HepG2 (cell line): ENCODE measurements around the gene RNF38. TPM values are rescaled to one million over a fixed set of nuclear protein-coding genes. Genes with fewer than 3 reads are reported as not detected.

ENCODE experiments used
- ATM ChIP-seq: fragments of 450-650 bp; IDR thresholded peaks from 2 replicates; pipeline ENCODE4 v1.7.1; 2017; ENCODE audit warnings: mild to moderate bottlenecking, borderline replicate concordance
- BCL6 ChIP-seq: IDR thresholded peaks from 2 replicates; pipeline ENCODE4 v1.6.1; 2016; ENCODE audit warnings: missing genetic modification reagents, missing compliant biosample characterization
- GABPB1 ChIP-seq: IDR thresholded peaks from 2 replicates; pipeline ENCODE4 v1.6.1; 2016; ENCODE audit warnings: mild to moderate bottlenecking, missing genetic modification reagents, moderate library complexity, missing compliant biosample characterization
- GATA4 ChIP-seq: sonication (generic); IDR thresholded peaks from 2 replicates; pipeline ENCODE4 v1.6.1; 2016; ENCODE audit warnings: antibody characterized with exemption, low read depth, borderline replicate concordance
- JUN ChIP-seq: sonication (generic); formaldehyde crosslinking; IDR thresholded peaks from 2 replicates; pipeline ENCODE4 v1.4.0; 2020; ENCODE audit warnings: mild to moderate bottlenecking, missing genetic modification reagents
- MXD4 ChIP-seq: IDR thresholded peaks from 2 replicates; pipeline ENCODE4 v1.6.1; 2016; ENCODE audit warnings: mild to moderate bottlenecking, missing biosample characterization, missing genetic modification reagents
- RORA ChIP-seq: sonication (generic); formaldehyde crosslinking; IDR thresholded peaks from 2 replicates; pipeline ENCODE4 v1.5.0; 2020; ENCODE audit warnings: mild to moderate bottlenecking, missing genetic modification reagents, moderate library complexity
- ZBTB10 ChIP-seq: sonication (generic); formaldehyde crosslinking; IDR thresholded peaks from 2 replicates; pipeline ENCODE4 v1.4.0; 2020; ENCODE audit warnings: missing genetic modification reagents, borderline replicate concordance
- ZNF234 ChIP-seq: sonication (generic); formaldehyde crosslinking; conservative IDR thresholded peaks from 2 replicates; pipeline ENCODE4 v1.5.1; 2020; ENCODE audit warnings: mild to moderate bottlenecking, missing genetic modification reagents
- ZNF350 ChIP-seq: sonication (generic); formaldehyde crosslinking; IDR thresholded peaks from 2 replicates; pipeline ENCODE4 v1.4.0; 2020; ENCODE audit warnings: mild to moderate bottlenecking, low read depth, missing genetic modification reagents, borderline replicate concordance
- ZNF737 ChIP-seq: sonication (generic); formaldehyde crosslinking; IDR thresholded peaks from 2 replicates; pipeline ENCODE4 v1.5.0; 2020; ENCODE audit warnings: missing genetic modification reagents, mild to moderate bottlenecking, borderline replicate concordance
- ZNF768 ChIP-seq: sonication (generic); formaldehyde crosslinking; IDR thresholded peaks from 2 replicates; pipeline ENCODE4 v1.4.0; 2020; ENCODE audit warnings: missing genetic modification reagents
- ZNF772 ChIP-seq: sonication (generic); formaldehyde crosslinking; IDR thresholded peaks from 2 replicates; pipeline ENCODE4 v1.5.0; 2020; ENCODE audit warnings: mild to moderate bottlenecking, missing genetic modification reagents
- polyA plus RNA-seq, 8 experiments: library from polyadenylated mRNA; depleted of rRNA in 3 of 8; stranded (reverse) in 7 of 8; unstranded in 1 of 8; fragments of >200 nt; fragmentation: Illumina TruSeq in 4 of 8; extraction: Trizol in 4 of 8; gene quantifications; 2 replicates each; pipeline versions ENCODE4 v1.2.1 to v1.2.3, GENCODE V29; 2011 to 2016; ENCODE audit warnings: low read depth in 4 of 8, missing spikeins in 1 of 8, mixed read lengths in 1 of 8; ENCODE audit not compliant: insufficient read depth in 1 of 8
- total RNA-seq, 5 experiments: library from RNA; depleted of rRNA; stranded (reverse); fragments of >200 nt; fragmentation: Illumina TruSeq; extraction: Trizol; gene quantifications; 2 replicates each; pipeline ENCODE4 v1.2.3, GENCODE V29; 2016; ENCODE audit warnings: low read depth in 1 of 5
- TF ChIP-seq, protein P1 (sequence below): IDR thresholded peaks from 2 replicates; pipeline ENCODE4 v1.6.1; 2018; ENCODE audit warnings: missing genetic modification reagents
- TF ChIP-seq, protein P2 (sequence below): sonication (generic); formaldehyde crosslinking; IDR thresholded peaks from 2 replicates; pipeline ENCODE4 v1.8.1; 2022; ENCODE audit warnings: low read depth, mild to moderate bottlenecking, missing genetic modification reagents
- TF ChIP-seq, protein P3 (sequence below): sonication (generic); formaldehyde crosslinking; IDR thresholded peaks from 2 replicates; pipeline ENCODE4 v1.4.0; 2020; ENCODE audit warnings: missing genetic modification reagents
- TF ChIP-seq, protein P4 (sequence below): sonication (generic); formaldehyde crosslinking; IDR thresholded peaks from 2 replicates; pipeline ENCODE4 v1.9.0; 2021; ENCODE audit warnings: missing genetic modification reagents, borderline replicate concordance
- TF ChIP-seq, protein P5 (sequence below): sonication (generic); formaldehyde crosslinking; conservative IDR thresholded peaks from 2 replicates; pipeline ENCODE4 v1.4.0; 2020; ENCODE audit warnings: missing genetic modification reagents

Gene RNF38
- total and polyA plus RNA-seq, 2 of the 13 experiments (the other 11 are each of a cell fraction or from before 2014, with no cell fraction given), result 9.1 to 32.1 TPM

- TF ChIP-seq ZNF234 (no peak), GABPB1 (no peak), JUN (CRISPR knock-in tag) (no peak), ZBTB10 (CRISPR knock-in tag) (no peak), ATM (no peak), ZNF350 (CRISPR knock-in tag) (no peak), BCL6 (CRISPR knock-in tag) (0 out of 2 replicates have a peak, but pooled peaks have one; percentile 13), MXD4 (no peak), ZNF768 (CRISPR knock-in tag) (no peak), ZNF737 (CRISPR knock-in tag) (no peak), RORA (CRISPR knock-in tag) (no peak), GATA4 (no peak), ZNF772 (CRISPR knock-in tag) (no peak)
- TF ChIP-seq, protein P1, sequence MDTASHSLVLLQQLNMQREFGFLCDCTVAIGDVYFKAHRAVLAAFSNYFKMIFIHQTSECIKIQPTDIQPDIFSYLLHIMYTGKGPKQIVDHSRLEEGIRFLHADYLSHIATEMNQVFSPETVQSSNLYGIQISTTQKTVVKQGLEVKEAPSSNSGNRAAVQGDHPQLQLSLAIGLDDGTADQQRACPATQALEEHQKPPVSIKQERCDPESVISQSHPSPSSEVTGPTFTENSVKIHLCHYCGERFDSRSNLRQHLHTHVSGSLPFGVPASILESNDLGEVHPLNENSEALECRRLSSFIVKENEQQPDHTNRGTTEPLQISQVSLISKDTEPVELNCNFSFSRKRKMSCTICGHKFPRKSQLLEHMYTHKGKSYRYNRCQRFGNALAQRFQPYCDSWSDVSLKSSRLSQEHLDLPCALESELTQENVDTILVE (CRISPR knock-in tag), result no peak
- TF ChIP-seq, protein P2, sequence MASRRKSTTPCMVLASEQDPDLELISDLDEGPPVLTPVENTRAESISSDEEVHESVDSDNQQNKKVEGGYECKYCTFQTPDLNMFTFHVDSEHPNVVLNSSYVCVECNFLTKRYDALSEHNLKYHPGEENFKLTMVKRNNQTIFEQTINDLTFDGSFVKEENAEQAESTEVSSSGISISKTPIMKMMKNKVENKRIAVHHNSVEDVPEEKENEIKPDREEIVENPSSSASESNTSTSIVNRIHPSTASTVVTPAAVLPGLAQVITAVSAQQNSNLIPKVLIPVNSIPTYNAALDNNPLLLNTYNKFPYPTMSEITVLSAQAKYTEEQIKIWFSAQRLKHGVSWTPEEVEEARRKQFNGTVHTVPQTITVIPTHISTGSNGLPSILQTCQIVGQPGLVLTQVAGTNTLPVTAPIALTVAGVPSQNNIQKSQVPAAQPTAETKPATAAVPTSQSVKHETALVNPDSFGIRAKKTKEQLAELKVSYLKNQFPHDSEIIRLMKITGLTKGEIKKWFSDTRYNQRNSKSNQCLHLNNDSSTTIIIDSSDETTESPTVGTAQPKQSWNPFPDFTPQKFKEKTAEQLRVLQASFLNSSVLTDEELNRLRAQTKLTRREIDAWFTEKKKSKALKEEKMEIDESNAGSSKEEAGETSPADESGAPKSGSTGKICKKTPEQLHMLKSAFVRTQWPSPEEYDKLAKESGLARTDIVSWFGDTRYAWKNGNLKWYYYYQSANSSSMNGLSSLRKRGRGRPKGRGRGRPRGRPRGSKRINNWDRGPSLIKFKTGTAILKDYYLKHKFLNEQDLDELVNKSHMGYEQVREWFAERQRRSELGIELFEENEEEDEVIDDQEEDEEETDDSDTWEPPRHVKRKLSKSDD, result no peak
- TF ChIP-seq, protein P3, sequence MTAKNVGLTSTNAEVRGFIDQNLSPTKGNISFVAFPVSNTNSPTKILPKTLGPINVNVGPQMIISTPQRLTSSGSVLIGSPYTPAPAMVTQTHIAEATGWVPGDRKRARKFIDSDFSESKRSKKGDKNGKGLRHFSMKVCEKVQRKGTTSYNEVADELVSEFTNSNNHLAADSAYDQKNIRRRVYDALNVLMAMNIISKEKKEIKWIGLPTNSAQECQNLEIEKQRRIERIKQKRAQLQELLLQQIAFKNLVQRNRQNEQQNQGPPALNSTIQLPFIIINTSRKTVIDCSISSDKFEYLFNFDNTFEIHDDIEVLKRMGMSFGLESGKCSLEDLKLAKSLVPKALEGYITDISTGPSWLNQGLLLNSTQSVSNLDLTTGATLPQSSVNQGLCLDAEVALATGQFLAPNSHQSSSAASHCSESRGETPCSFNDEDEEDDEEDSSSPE, result no peak
- TF ChIP-seq, protein P4, sequence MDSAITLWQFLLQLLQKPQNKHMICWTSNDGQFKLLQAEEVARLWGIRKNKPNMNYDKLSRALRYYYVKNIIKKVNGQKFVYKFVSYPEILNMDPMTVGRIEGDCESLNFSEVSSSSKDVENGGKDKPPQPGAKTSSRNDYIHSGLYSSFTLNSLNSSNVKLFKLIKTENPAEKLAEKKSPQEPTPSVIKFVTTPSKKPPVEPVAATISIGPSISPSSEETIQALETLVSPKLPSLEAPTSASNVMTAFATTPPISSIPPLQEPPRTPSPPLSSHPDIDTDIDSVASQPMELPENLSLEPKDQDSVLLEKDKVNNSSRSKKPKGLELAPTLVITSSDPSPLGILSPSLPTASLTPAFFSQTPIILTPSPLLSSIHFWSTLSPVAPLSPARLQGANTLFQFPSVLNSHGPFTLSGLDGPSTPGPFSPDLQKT, result no peak
- TF ChIP-seq, protein P5, sequence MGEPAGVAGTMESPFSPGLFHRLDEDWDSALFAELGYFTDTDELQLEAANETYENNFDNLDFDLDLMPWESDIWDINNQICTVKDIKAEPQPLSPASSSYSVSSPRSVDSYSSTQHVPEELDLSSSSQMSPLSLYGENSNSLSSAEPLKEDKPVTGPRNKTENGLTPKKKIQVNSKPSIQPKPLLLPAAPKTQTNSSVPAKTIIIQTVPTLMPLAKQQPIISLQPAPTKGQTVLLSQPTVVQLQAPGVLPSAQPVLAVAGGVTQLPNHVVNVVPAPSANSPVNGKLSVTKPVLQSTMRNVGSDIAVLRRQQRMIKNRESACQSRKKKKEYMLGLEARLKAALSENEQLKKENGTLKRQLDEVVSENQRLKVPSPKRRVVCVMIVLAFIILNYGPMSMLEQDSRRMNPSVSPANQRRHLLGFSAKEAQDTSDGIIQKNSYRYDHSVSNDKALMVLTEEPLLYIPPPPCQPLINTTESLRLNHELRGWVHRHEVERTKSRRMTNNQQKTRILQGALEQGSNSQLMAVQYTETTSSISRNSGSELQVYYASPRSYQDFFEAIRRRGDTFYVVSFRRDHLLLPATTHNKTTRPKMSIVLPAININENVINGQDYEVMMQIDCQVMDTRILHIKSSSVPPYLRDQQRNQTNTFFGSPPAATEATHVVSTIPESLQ (CRISPR knock-in tag), result no peak
These were observed 74.8 kb downstream of the RNF38 start (continued) for GRCh38 chr9:36325081-36325828.
